ENCODE data around the gene IL23R. TPM values are rescaled to one million over a fixed set of nuclear protein-coding genes. Genes with fewer than 3 reads are reported as not detected.
A peak's percentile ranks its signal among the peaks of the same experiment; 100 is the strongest.

The IL23R gene
- total and polyA plus RNA-seq, 2 donors (not counting 3 experiments of a cell fraction or from before 2014, with no cell fraction given): not detected

- peaks cover 2 to 3% of the 10 kb centered on the region in 2 experiments for H3K27me3 ChIP-seq (ENCODE audit: control insufficient read depth in 2 of 2, insufficient read depth in 2 of 2, low read length in 2 of 2)
- DNase-seq (ENCODE audit: low read depth, low spot score) (peak; percentile 64), FAIRE-seq (no peak)
- ChIA-PET POLR2A (no interaction called here), CTCF (interaction anchor here (0.9 to 1.6 kb wide), 3 partner anchors 44 to 244 kb away, joined by 3 to 12 read pairs (median 4); no protein-coding TSS in a partner anchor)
- H3K9me3 ChIP-seq (replicated peaks; ENCODE audit: control insufficient read depth, insufficient read depth, low read length): no peaks in the 10 kb centered on the region
- H3K27ac ChIP-seq (ENCODE audit: insufficient read depth, low read depth, low read length): no peak overlapping the region
- no peak overlapping the region for H3K4me2 ChIP-seq (ENCODE audit: insufficient read depth, low read length)
- intact Hi-C loops (cut with micrococcal nuclease): no loop called here
- H3K36me3 ChIP-seq (ENCODE audit: control insufficient read depth in 2 of 2, extremely low read depth in 1 of 2, insufficient read depth in 2 of 2, low read length in 2 of 2): no peaks in the 10 kb centered on the region
- BruUV-seq (replicated peaks): no TSS peak
- H4K20me1 ChIP-seq (replicated peaks; ENCODE audit: control insufficient read depth, extremely low read depth, insufficient read depth, low read length): no peaks in the 10 kb centered on the region
- dilution Hi-C loops (cut with MboI; ENCODE audit: extremely low pct_ligation_motif_present, low sequenced_read_pairs): no loop called here
- no peak overlapping the region for H3K9ac ChIP-seq (replicated peaks; ENCODE audit: extremely low read depth, insufficient read depth, low read length)
- H3K4me1 ChIP-seq (ENCODE audit: control insufficient read depth, extremely low read depth, insufficient read depth, low read length): peaks cover 14% of the 10 kb centered on the region
- H3K4me3 ChIP-seq (replicated peaks in 1 of 3; ENCODE audit: insufficient read depth in 1 of 3, low read depth in 1 of 3, low read length in 3 of 3): no peak overlapping the region
- H3K79me2 ChIP-seq (ENCODE audit: control insufficient read depth, insufficient read depth, low read length): no peaks in the 10 kb centered on the region
- TF ChIP-seq EZH2 (IDR thresholded peaks at IDR 0.05; ENCODE audit: borderline replicate concordance, low read depth, low read length, severe bottlenecking) (no peak), GATA2 (IDR thresholded peaks at IDR 0.05; ENCODE audit: insufficient read depth, insufficient read length, low read depth, low read length) (no peak), FOS (IDR thresholded peaks at IDR 0.05; ENCODE audit: borderline replicate concordance, insufficient read depth, low read length) (no peak), MYC (IDR thresholded peaks at IDR 0.05; ENCODE audit: low read depth, low read length) (no peak), JUN (IDR thresholded peaks at IDR 0.05; ENCODE audit: borderline replicate concordance, insufficient read depth, insufficient read length, low read depth) (no peak), POLR2A (IDR thresholded peaks at IDR 0.05; ENCODE audit: low read depth, low read length) (no peak), MAX (IDR thresholded peaks at IDR 0.05; ENCODE audit: insufficient read depth, insufficient read length) (no peak), POLR2AphosphoS5 (IDR thresholded peaks at IDR 0.05; ENCODE audit: insufficient read depth, low read depth, low read length) (no peak)
- TF ChIP-seq, protein P1, sequence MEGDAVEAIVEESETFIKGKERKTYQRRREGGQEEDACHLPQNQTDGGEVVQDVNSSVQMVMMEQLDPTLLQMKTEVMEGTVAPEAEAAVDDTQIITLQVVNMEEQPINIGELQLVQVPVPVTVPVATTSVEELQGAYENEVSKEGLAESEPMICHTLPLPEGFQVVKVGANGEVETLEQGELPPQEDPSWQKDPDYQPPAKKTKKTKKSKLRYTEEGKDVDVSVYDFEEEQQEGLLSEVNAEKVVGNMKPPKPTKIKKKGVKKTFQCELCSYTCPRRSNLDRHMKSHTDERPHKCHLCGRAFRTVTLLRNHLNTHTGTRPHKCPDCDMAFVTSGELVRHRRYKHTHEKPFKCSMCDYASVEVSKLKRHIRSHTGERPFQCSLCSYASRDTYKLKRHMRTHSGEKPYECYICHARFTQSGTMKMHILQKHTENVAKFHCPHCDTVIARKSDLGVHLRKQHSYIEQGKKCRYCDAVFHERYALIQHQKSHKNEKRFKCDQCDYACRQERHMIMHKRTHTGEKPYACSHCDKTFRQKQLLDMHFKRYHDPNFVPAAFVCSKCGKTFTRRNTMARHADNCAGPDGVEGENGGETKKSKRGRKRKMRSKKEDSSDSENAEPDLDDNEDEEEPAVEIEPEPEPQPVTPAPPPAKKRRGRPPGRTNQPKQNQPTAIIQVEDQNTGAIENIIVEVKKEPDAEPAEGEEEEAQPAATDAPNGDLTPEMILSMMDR (IDR thresholded peaks at IDR 0.05; ENCODE audit: extremely low read depth in 1 of 2, insufficient read depth in 1 of 2, low read depth in 1 of 2, low read length in 2 of 2): no peak
- H3K9me1 ChIP-seq (replicated peaks; ENCODE audit: control insufficient read depth, extremely low read depth, insufficient read depth, low read length): no peaks in the 10 kb centered on the region
- no peak overlapping the region for H2AFZ ChIP-seq (ENCODE audit: low read depth, low read length)
Observed at GRCh38 chr1:67256291-67257172, 90.3 kb downstream of the IL23R start.
